ENCODE data around the gene STPG2.

DNA sequence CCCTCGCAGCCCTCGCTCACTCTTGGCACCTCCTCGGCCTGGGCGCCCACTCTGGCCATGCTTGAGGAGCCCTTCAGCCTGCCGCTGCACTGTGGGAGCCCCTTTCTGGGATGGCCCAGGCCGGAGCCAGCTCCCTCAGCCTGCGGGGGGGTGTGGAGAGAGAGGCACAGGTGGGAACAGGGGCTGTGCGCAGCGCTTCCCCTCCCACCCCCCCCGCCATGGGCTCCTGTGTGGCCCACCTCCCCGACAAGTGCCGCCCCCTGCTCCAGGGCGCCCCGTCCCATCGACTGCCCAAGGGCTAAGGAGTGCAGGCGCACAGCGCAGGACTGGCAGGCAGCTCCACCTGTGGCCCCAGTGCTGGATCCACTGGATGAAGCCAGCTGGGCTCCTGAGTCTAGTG is 220.2 kb downstream of the STPG2 start:
- TF ChIP-seq, protein P1, sequence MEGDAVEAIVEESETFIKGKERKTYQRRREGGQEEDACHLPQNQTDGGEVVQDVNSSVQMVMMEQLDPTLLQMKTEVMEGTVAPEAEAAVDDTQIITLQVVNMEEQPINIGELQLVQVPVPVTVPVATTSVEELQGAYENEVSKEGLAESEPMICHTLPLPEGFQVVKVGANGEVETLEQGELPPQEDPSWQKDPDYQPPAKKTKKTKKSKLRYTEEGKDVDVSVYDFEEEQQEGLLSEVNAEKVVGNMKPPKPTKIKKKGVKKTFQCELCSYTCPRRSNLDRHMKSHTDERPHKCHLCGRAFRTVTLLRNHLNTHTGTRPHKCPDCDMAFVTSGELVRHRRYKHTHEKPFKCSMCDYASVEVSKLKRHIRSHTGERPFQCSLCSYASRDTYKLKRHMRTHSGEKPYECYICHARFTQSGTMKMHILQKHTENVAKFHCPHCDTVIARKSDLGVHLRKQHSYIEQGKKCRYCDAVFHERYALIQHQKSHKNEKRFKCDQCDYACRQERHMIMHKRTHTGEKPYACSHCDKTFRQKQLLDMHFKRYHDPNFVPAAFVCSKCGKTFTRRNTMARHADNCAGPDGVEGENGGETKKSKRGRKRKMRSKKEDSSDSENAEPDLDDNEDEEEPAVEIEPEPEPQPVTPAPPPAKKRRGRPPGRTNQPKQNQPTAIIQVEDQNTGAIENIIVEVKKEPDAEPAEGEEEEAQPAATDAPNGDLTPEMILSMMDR (conservative IDR thresholded peaks at IDR 0.05 in 1 of 2, IDR thresholded peaks at IDR 0.05 in 1 of 2; ENCODE audit: extremely low read depth in 1 of 2, insufficient read depth in 1 of 2, low read depth in 1 of 2, low read length in 2 of 2), result no peak
- no peak for TF ChIP-seq EZH2 (IDR thresholded peaks at IDR 0.05; ENCODE audit: borderline replicate concordance, low read length)
